Rectal smooth muscle tissue (tissue), 1 donor: ENCODE measurements around the gene NOSIP.

Experiments
- H3K27ac ChIP-seq: one replicate; pipeline ENCODE4 v1.7.0; 2013; ENCODE audit warnings: low read depth, low read length, inconsistent platforms
- H3K27me3 ChIP-seq: one replicate; pipeline ENCODE4 v1.7.0; 2013; ENCODE audit warnings: low read length; ENCODE audit not compliant: control insufficient read depth, insufficient read depth
- H3K36me3 ChIP-seq: one replicate; pipeline ENCODE4 v1.7.0; 2013; ENCODE audit warnings: low read length; ENCODE audit not compliant: control insufficient read depth, insufficient read depth
- H3K4me1 ChIP-seq: one replicate; pipeline ENCODE4 v1.7.0; 2013; ENCODE audit warnings: low read length; ENCODE audit not compliant: control insufficient read depth, insufficient read depth
- H3K4me3 ChIP-seq: one replicate; pipeline ENCODE4 v1.7.0; 2013; ENCODE audit warnings: low read length
- H3K9ac ChIP-seq: one replicate; pipeline ENCODE4 v1.7.0; 2013; ENCODE audit warnings: low read length

The NOSIP gene

DNA sequence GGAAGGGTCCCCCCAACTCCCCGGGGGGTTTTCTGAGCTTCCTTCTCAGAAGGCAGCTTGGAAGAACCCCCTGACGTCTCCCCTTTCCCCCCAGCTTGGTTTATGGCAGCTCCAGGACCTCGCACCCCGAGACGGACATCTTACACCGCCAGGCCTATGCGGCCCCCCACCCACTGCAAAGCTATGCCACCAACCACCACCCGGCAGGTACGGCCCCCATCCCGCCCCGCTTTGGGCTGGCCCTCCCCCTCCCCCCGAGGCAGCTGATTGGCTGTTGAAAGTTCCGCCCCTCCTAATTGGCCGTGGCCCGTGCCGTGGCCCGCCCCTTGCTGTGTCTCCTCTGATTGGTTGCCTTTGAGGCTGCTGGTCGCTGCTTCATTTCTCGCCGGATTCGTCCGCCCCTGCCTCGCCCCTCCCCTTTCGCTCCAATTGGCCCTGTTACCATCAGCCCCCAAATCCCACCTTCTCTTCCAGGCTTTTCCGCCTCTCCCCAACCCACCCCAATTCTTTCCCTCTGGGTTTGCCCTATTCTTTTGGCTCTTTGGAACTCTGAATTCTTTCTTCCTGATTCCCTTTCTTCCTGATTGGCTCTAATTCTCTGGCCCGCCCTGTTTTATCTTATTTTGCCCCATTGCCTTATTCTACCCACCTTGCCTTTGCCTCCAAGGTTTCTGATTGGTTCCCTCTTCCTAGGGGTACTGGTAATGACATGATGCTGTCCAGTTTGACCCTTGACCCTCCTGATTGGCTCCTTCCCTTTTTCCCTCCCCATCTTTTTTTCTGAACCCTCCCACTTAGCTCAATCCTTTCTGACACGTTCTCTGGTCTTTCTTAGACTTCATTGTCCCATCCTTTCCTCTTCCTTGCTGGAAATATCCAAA is 13.1 kb upstream of the NOSIP start:
- peaks cover 6% of the 10 kb centered on the region for H3K4me1 ChIP-seq
- peaks cover 17% of the 10 kb centered on the region for H3K36me3 ChIP-seq
- H3K27ac ChIP-seq = peak overlapping the region; percentile 63
- peak overlapping the region; percentile 90 for H3K4me3 ChIP-seq
- peak overlapping the region; percentile 22 for H3K9ac ChIP-seq
- no peaks in the 10 kb centered on the region for H3K27me3 ChIP-seq

DNA sequence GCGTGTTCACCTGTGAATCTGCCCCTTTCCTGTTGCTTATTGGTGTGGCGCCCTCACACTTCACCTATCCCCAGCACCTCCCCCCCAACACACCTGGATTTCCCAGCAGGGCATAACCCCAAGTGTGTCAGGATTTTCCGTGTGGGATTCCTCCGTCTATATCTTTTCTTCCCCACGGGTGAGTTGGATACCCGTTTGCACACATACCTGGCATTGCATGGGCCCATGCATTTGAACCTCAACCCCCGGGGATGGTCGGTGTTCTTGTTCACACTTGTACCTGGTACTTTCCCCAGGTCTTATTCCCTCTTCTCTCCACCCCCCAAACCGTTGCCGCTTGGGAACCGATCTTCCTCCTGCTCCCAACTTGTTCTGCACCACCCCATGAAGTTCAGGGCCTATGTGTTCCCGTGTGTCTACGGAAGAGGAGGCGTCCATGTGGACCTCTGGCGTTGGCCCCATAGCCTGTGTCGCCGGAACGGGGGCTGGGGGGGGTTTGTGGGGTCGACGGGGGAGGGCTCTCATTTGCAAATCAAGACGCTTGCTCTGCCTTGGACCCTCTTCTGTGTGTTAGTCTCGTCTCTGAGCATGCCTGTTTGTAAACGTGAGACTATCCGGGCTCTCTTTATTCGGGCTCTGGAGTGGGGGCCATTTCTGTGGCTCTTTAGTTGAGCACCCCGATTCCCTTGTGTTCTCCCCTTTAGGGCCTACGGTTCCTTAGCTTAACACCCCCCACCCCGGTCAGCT is 12.3 kb upstream of the NOSIP start:
- Histone ChIP-seq H3K9ac (peak overlapping the region; percentile 22), H3K27me3 (no peaks in the 10 kb centered on the region), H3K36me3 (peaks cover 15% of the 10 kb centered on the region), H3K4me3 (peak overlapping the region; percentile 90), H3K27ac (peak overlapping the region; percentile 74), H3K4me1 (peaks cover 6% of the 10 kb centered on the region)

DNA sequence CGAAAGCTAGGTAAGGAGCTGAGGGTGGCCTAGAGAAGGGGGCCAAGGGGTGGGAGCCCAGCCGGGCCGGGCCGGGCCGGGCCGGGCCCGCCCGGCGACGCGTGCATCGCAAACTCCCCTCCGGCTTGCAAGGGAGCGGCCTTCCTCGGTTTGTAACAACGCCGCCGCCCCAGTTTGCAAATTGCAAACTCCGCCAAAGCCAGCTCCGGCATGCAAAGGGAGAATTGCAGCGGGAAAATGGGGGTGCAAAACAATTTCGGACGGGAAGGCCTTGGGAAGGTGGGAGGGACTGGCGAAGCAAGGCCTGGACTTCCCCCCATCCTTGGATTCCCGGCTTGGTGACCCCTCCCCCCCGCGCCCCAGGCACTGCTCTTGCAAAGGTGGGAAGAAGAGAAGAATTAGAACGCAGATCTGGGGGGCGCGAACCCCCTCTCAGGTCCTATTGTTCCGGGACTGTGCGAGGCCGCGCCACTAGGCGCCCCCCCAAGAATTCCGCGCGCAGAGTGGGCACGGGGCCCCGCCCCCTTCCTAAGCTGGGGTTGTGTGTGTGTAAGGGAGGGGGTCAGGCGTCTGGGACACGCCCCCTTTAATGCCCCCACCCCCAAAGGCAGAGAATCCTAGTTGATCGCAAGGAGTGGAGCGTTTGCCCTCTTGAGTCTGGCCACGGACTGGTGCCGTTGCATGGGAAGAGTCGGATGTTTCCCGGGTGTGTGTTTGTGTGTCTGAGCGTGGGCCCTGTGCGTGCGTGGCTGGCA is 11.6 kb upstream of the NOSIP start:
- peak overlapping the region; percentile 74 for H3K27ac ChIP-seq

DNA sequence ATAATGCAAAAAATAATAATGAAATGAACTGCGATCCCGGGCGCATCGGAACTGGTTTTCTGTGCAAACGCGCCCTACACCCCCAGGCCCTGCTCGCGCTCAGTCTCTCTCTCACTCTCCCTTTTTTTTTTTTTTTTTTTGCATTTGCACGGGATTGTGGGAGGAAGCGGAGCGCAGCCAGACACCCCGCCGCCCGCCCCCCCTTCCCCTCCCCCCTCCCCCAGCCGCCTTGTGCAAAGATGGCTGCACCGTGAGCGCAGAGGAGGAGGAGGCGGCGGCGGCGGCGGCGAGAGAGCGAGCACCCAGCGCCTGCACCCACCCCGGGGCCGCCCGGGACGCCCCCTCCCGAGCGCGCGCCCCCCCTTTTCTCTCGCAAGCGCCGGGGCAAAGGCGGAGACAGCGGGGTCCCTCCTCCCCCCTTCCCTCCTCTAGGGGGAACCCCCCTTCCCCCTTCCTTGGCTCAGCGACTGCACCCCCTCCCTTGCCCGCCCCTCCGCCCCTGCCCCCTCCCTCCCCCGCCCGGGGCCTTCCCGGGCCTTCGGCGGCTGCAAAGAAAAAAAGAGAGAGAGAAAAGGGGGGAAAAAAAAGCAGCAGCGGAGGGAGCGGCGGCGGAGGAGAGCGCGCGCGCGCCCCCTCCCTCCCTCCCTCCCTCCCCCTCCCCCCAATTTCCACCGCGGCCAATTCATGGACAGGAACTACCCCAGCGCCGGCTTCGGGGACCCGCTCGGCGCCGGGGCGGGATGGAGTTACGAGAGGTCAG is 10.8 kb upstream of the NOSIP start, which contains the start of gene PRR12:
TSS of gene PRR12 (plus strand) at position 212 of the 760 bp plus-strand sequence. CDS start at position 685, 473 bp downstream.
- Histone ChIP-seq H3K27ac (peak within 1 kb of the TSS; percentile 97), H3K4me1 (peaks cover 6% of the 10 kb centered on the region), H3K9ac (peak within 1 kb of the TSS; percentile 69), H3K36me3 (peaks cover 12% of the 10 kb centered on the region), H3K4me3 (peak within 1 kb of the TSS; percentile 99), H3K27me3 (no peaks in the 10 kb centered on the region)

More for the DNA sequence above, 11.6 kb upstream of the NOSIP start:
- Histone ChIP-seq H3K27me3 (no peaks in the 10 kb centered on the region), H3K9ac (no peak overlapping the region), H3K36me3 (peaks cover 13% of the 10 kb centered on the region), H3K4me3 (peak overlapping the region; percentile 90), H3K4me1 (peaks cover 6% of the 10 kb centered on the region)

- H3K4me3 ChIP-seq = peak overlapping the region; percentile 99
- H3K9ac ChIP-seq = peak overlapping the region; percentile 69
- H3K36me3 ChIP-seq = peaks cover 12% of the 10 kb centered on the region
- H3K27ac ChIP-seq = peak overlapping the region; percentile 97
- no peaks in the 10 kb centered on the region for H3K27me3 ChIP-seq
- H3K4me1 ChIP-seq = peaks cover 6% of the 10 kb centered on the region
These were observed 10.0 kb upstream of the NOSIP start for GRCh38 chr19:49590071-49590970.

DNA sequence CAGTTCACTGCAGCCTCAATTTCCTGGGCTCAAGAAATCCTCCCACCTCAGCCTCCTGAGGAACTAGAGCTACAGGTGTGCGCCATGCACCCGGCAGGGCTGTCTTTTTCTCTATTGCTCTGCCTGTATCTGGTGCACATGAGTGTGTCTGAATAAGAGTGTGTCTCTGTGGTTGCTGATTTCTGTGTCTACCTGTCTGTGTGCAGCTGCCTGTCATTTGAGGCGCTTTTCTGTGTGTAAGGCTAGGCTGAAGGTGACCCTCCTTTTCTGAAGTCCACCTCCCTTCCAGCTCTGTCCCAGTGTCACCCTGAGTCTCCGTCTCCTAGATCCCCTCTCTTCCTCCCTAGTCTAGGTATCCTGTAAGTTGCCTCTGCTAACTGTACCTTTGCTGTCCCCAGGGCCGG is 9.1 kb upstream of the NOSIP start:
- no peaks in the 10 kb centered on the region for H3K27me3 ChIP-seq
- peaks cover 7% of the 10 kb centered on the region for H3K36me3 ChIP-seq
- no peak overlapping the region for H3K27ac ChIP-seq
- H3K9ac ChIP-seq = no peak overlapping the region
- peaks cover 6% of the 10 kb centered on the region for H3K4me1 ChIP-seq
- H3K4me3 ChIP-seq = no peak overlapping the region

DNA sequence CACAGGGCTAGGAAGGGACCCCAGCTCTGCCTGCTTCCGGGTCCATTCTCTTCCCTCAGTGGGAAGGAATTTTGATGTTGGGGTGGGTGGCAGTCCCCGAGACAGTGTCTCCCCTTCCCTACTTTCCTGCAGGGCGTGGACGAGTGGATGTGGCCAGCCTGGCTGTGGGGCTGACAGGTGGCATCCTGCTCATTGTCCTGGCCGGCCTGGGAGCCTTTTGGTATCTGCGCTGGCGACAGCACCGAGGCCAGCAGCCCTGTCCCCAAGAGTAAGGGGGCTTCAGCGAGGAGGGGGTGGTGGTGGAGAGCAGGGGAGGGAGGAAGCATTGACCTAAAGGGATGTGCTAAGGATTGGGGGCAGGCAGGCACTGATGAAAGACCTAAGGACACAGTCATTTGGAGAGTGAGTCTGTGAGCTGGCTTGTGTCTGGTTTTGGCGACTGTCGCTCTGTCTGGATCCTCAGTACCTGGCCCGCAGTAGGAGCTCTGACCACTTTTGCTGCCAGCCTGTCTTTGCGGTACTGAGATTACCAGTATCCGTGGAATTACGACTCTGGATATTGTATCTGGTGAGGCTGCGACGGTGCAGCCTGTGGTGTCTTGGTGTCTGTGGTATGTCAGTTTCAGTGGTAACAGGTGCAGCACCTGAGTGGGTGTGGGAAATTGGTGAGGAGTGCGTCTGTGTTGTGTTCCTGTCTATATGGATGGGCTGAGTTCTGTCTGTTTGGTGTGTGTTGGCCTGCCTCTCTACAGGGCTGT is 8.2 kb upstream of the NOSIP start:
- no peaks in the 10 kb centered on the region for H3K36me3 ChIP-seq
- no peak overlapping the region for H3K4me3 ChIP-seq
- H3K27me3 ChIP-seq = no peaks in the 10 kb centered on the region
- peak overlapping the region; percentile 40 for H3K9ac ChIP-seq
- H3K4me1 ChIP-seq = peaks cover 6% of the 10 kb centered on the region
- no peak overlapping the region for H3K27ac ChIP-seq

DNA sequence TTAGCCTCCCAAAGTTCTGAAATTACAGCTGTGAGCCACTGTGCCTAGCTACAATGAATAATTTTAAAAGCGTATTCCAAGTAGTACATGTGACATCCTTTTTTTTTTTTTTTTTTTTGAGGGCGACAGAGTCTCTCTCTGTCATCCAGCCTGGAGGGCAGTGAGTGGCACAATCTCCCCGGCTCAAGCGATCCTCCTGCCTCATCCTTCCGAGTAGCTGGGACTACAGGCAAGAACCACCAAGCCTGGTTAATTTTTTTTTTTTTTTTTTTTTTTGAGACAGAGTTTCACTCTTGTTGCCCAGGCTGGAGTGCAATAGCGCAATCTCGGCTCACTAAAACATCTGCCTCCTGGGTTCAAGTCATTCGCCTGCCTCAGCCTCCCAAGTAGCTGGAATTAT is 6.9 kb upstream of the NOSIP start:
- no peak overlapping the region for H3K9ac ChIP-seq
- peaks cover 2% of the 10 kb centered on the region for H3K4me1 ChIP-seq
- H3K36me3 ChIP-seq = no peaks in the 10 kb centered on the region
- H3K4me3 ChIP-seq = no peak overlapping the region
- no peak overlapping the region for H3K27ac ChIP-seq
- no peaks in the 10 kb centered on the region for H3K27me3 ChIP-seq

- H3K4me1 ChIP-seq = peaks cover 3% of the 10 kb centered on the region
- no peak overlapping the region for H3K27ac ChIP-seq
- no peak overlapping the region for H3K4me3 ChIP-seq
- H3K27me3 ChIP-seq = no peaks in the 10 kb centered on the region
- H3K36me3 ChIP-seq = no peaks in the 10 kb centered on the region
- no peak overlapping the region for H3K9ac ChIP-seq
These were observed 4.7 kb upstream of the NOSIP start for GRCh38 chr19:49585023-49585422.

GRCh38 chr19:49583239-49583638 is 2.9 kb upstream of the NOSIP start:
- no peaks in the 10 kb centered on the region for H3K36me3 ChIP-seq
- no peak overlapping the region for H3K9ac ChIP-seq
- H3K27ac ChIP-seq = no peak overlapping the region
- peaks cover 3% of the 10 kb centered on the region for H3K4me1 ChIP-seq
- H3K4me3 ChIP-seq = no peak overlapping the region
- no peaks in the 10 kb centered on the region for H3K27me3 ChIP-seq
